ENCODE results near the gene KDM2A. TPM values are rescaled to one million over a fixed set of nuclear protein-coding genes. Genes with fewer than 3 reads are reported as not detected.
A peak's percentile ranks its signal among the peaks of the same experiment; 100 is the strongest.

Gene KDM2A
- 12.6 and 14.4 TPM in 2 replicates for total RNA-seq (2014; rRNA removed; shearing (Covaris generic))
- 21.5 and 25.7 TPM in 2 replicates for polyA plus RNA-seq (2015; cell fraction: cytosol; rRNA removed)
- polyA plus RNA-seq (2015; cell fraction: nucleus; rRNA removed), result 35.3 and 51.5 TPM in 2 replicates

- peak; percentile 95 for DNase-seq (ENCODE audit: low read depth, low spot score)
- in situ Hi-C loops (cut with HindIII; ENCODE audit: low pct_unique_long_range_greater_than_20kb, low sequenced_read_pairs), result no loop called here
Observed at GRCh38 chr11:67118801-67119584, at the start of gene KDM2A. TSS of gene KDM2A (plus strand) at chr11:67119263. CDS start at chr11:67121317, 2,054 bp downstream.

DNA sequence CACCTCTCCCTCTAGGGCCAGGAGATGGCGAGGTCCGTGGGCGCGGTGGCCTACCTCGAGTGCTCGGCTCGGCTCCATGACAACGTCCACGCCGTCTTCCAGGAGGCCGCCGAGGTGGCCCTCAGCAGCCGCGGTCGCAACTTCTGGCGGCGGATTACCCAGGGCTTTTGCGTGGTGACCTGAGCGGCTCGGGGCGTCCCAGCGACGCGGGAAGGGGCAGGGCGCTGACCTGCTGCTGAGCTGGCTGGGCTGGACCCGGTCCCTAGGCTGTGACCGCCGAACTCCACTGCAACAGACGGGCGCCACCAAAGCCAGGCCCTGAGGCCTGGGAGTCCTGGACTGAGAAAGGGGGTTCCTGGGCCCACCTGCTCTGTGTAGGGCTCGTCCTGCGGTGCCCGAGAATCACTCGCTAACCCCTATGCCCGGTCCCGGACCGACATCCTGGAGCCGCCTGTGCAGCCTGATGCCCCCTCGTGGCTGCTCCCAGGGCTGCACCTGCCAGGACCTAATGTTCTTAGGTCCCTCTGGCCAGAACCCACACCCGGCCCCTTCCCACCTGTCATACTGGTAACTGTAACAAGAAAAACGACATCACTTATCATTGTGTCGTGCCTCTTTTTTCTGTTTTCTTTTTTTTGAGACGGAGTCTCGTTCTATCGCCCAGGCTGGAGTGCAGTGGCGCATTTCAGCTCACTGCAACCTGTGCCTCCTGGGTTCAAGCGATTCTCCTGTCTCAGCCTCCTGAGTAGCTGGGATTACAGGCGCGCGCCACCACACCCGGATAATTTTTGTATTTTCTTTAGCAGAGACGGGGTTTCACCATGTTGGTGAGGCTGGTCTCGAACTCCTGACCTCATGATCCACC lies 47.4 kb upstream of the KDM2A start:
- in situ Hi-C loops (cut with HindIII; ENCODE audit: low pct_unique_long_range_greater_than_20kb, low sequenced_read_pairs), result no loop called here

DNA sequence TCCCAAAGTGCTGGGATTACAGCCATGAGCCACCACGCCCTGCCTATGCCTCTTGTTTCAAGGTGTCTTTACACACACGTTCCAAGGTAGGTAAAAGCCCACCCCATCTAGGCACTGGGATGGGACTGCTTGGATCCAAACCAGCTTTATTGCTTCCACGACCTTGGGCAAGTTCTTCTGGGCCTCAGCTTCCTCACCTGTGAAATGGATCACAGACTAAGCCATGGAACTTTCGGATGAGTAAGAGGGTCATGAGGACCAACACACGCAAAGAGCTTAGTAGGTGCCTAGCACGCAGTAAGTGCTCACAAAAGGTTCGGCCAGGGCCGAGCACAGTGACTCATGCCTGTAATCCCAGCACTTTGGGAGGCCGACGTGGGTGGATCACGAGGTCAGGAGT lies 46.8 kb upstream of the KDM2A start:
- in situ Hi-C loops (cut with HindIII; ENCODE audit: low pct_unique_long_range_greater_than_20kb, low sequenced_read_pairs), result no loop called here

More for the DNA sequence above, 47.4 kb upstream of the KDM2A start:
- DNase-seq (ENCODE audit: low read depth, low spot score), result peak; percentile 39

DNA sequence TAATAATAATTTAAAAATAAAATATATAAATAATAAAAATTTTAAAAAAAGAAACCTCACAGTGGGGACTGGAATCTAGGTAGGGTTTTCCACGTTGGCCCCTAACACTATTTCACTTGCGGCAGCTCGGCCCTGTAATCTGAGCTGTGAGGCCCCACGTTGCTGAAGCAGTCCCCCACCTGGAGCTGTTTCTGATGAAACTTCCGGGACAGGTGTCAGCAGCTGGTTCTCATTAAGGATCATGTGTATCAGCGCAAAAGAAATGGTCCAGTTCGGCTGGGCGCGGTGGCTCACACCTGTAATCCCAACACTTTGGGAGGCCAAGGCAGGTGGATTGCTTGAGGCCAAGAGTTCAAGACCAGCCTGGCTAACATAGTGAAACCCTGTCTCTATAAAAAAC lies 45.2 kb upstream of the KDM2A start:
- no peak for DNase-seq (ENCODE audit: low read depth, low spot score)
- in situ Hi-C loops (cut with HindIII; ENCODE audit: low pct_unique_long_range_greater_than_20kb, low sequenced_read_pairs), result no loop called here

More for the DNA sequence above, 46.8 kb upstream of the KDM2A start:
- no peak for DNase-seq (ENCODE audit: low read depth, low spot score)

DNA sequence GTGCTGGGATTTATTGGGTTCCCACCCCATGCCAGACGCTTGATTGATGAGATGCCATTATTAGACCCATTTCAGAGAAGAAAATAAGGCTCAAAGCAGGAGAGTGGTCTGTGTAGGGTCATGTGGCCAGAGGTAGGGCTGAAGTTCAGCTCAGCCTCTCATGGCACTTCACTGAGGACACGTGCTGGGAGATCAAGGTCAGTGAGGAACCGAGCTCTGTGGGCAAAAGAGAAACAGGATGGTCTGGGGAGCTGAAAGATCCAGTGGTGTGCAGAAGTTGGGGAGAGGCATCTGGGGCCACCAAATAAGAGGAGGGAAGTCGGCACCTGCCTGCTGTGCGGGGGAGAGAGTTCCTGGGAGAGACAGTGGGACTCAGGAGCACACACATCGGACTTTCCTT lies 42.9 kb upstream of the KDM2A start:
- no peak for DNase-seq (ENCODE audit: low read depth, low spot score)
- in situ Hi-C loops (cut with HindIII; ENCODE audit: low pct_unique_long_range_greater_than_20kb, low sequenced_read_pairs), result no loop called here

DNA sequence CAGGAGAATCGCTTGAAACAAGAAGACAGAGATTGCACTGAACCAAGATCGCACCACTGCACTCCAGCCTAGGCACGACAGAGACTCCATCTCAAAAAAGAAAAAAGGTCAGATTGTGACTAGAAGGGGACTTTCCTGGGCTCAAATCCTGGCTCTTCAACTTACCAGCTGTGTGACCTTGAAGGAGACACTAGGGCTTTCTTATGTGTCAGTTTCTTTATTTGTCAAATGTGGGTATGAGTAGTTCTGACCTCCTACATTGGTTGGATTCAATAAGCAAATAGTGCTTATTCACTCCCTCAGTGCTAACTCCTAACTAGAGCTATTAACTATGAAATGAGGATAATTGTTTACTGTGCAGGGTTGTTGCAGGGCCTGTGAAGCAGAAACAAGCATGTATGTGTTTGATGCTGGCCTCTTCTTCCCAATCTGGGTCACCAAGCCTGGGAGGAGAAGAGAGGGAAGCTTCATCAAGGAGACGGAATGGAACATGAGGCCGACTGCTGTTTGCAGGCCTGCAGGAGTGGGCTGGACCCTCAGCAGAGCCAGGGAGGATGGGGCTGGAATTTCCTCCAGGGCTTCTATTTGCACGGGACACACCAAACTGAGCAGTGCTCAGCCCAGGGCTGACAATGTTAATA lies 39.9 kb upstream of the KDM2A start:
- DNase-seq (ENCODE audit: low read depth, low spot score), result no peak
- in situ Hi-C loops (cut with HindIII; ENCODE audit: low pct_unique_long_range_greater_than_20kb, low sequenced_read_pairs), result no loop called here

DNA sequence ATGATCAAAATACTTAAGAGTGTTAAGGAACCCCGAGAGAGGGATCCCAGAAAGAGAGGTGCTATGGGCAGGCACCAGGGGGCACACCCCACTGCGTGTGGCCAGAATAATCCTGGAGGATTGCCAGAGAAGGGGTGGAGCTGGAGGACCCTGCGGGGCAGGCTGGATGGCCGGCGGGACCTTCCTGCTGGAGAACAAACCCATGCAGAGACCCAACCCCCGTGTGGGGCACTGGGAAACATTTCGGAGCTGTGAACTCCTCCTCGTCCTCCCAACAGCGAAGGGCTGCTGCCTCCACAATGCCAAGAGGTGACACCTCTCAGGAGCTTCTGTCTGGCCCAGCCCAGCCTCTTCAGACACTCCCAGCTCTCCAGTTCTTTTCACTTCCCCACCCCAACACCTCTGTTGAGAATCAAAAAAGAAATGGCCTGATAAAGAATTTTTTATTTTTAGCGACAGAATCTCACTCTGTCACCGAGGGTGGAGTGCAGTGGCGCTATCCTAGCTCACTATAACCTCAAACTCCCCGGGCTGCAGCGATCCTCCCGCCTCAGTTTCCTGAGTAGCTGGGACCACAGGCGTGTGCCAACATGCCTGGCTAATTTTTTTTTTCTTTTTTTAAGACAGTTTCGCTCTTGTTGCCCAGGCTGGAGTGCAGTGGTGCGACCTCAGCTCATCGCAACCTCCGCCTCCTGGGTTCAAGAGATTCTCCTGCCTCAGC lies 36.8 kb upstream of the KDM2A start:
- in situ Hi-C loops (cut with HindIII; ENCODE audit: low pct_unique_long_range_greater_than_20kb, low sequenced_read_pairs), result no loop called here
- DNase-seq (ENCODE audit: low read depth, low spot score), result no peak

DNA sequence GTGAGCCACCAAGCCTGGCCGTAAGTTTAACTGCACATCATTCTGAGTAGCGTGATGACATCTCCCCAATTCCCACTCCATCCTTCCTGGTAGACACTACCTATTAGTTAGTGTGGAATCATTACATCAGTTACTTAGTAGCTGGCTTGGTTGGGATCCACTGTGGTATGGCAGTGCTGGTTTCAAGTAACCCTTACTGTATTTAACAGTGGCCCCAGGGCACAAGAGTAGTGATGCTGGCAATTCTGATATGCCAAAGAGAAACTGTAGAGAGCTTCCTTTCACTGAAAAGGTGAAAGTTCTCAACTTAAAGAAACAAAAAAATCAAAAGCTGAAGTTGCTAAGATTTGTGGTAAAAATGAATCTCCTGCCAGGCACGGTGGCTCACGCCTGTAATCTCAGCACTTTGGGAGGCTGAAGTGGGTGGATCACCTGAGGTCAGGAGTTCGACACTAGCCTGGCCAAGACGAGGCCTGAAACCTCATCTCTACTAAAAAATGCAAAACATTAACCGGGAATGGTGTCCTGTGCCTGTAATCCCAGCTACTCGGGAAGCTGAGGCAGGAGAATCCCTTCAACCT lies 35.2 kb upstream of the KDM2A start:
- in situ Hi-C loops (cut with HindIII; ENCODE audit: low pct_unique_long_range_greater_than_20kb, low sequenced_read_pairs), result no loop called here
- no peak for DNase-seq (ENCODE audit: low read depth, low spot score)

DNA sequence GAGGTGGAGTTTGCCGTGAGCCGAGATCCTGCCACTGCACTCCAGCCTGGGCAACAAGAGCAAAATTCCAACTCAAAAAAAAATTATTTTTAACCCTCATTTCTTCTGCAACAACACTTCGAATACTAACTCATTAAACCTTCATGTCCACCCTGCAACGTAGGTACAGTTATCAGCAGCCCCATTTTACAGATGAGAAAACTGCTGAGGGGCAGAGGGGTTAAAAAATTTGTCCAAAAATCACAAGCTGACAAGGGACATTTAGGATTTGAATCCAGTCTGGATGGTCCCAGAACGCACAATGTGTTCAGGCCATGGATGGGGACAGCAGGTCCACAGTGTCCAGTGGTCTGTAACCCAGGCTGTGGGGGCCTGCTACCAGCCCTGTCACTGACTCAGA lies 33.4 kb upstream of the KDM2A start:
- DNase-seq (ENCODE audit: low read depth, low spot score), result no peak
- in situ Hi-C loops (cut with HindIII; ENCODE audit: low pct_unique_long_range_greater_than_20kb, low sequenced_read_pairs), result no loop called here

DNA sequence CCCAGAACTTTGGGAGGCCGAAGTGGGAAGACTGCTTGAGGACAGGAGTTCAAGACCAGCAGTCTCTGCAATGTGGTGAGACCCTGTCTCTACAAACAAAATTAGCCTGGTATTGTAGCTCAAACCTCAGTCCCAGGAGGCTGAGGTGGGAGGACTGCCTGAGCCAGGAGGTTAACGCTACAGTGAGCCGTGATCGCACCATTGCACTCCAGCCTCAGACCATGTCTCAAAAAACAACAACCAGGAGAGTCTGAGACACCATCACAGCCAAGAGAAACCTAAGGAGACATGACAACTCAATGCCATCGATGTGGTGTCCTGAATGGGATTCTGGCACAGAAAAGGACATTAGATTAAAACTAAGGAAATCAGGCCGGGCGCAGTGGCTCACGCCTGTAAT lies 28.3 kb upstream of the KDM2A start:
- no peak for DNase-seq (ENCODE audit: low read depth, low spot score)
- in situ Hi-C loops (cut with HindIII; ENCODE audit: low pct_unique_long_range_greater_than_20kb, low sequenced_read_pairs), result no loop called here

- in situ Hi-C loops (cut with HindIII; ENCODE audit: low pct_unique_long_range_greater_than_20kb, low sequenced_read_pairs), result no loop called here
- no peak for DNase-seq (ENCODE audit: low read depth, low spot score)
Observed at GRCh38 chr11:67095214-67095507, 23.9 kb upstream of the KDM2A start.

DNA sequence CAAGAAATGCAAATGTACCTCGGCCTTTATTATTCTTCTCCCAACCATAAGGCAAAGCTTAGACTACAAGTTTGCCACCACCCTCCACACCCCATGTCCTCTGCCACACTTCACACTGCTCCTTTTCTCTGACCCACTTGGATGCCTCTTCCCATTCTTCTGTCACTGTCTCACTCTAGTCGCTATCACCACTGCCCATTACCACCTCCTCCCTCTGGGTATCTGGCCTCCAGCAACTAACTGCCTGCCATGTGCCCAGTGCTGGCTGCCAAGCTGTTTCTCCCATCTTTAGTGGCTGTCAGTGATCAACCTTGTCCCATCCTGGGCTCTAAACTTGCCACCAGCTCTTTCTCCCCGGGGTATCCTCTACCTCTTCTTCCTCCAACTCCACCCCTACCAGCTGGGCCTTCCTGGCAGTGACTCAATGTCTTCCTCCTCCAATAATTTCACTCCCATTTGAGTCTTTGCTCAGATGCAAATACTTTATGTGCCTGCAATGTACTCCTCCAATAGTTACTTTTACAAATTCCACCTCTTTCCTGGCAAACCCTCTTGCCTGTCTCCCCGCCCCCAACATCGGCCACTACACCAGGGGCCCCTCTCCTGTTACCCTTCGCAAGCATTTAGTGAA lies 20.1 kb upstream of the KDM2A start:
- DNase-seq (ENCODE audit: low read depth, low spot score), result no peak

DNA sequence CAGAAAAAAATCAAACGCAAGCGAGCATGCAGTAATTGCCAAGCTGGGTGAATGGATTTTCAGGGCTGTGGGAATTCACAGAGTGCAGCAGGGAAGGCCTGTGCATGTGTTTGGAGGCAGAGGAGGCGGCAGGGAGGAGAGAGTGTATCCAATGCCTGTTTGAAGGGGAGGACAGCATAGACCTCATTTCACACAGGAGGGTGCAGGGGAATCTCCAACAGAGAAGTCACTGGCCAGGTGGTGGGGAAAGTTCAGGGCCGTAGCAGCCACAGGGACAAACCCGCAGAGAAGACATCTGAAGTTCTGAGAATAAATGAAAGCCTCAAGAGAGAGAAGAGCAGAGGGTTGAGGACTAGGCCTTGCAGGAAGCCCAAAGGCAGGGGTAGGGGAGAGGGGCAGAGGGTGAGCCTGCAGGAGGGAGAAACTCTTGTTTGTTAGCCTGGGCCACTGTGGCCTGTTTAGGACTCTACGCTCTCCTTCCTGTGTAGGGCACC lies 19.2 kb upstream of the KDM2A start:
- in situ Hi-C loops (cut with HindIII; ENCODE audit: low pct_unique_long_range_greater_than_20kb, low sequenced_read_pairs), result no loop called here
- DNase-seq (ENCODE audit: low read depth, low spot score), result no peak

More for the DNA sequence above, 20.1 kb upstream of the KDM2A start:
- in situ Hi-C loops (cut with HindIII; ENCODE audit: low pct_unique_long_range_greater_than_20kb, low sequenced_read_pairs), result no loop called here

DNA sequence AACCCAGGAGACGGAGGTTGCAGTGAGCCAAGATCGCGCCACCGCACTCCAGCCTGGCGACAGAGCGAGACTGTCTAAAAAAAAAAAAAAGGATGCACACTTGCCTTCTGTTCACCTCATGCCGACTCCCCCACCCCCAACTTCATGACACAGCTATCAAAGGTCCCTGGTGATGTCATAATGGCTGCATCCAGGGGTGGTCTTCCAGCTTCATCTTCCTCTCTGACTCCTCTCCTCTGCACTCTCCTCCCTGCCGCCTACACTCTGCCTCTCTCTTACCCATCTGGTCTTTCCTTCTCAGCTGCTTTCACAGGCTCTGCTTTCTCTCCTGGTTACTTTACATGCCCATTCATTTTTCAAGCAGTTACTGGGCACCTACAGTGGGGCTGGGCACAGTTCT lies 16.4 kb upstream of the KDM2A start:
- no peak for DNase-seq (ENCODE audit: low read depth, low spot score)
- in situ Hi-C loops (cut with HindIII; ENCODE audit: low pct_unique_long_range_greater_than_20kb, low sequenced_read_pairs), result no loop called here

DNA sequence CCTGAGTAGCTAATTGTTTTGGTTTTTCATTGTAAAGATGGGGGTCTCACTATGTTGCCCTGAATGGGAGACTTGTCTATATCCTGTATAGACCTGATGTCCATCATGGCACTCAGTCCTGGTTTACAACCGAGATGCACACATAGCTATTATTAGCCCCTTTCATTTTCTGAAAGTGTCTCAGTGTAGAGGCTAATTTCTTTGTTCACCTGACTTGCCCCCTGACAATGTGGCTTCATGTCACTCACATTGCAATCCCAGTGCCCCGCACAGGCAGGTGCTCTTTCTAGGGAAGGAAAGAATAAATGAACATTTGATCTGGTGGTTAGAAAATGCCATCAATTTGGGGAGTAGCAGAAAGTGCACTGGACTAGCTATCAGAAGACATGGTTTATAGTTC lies 13.1 kb upstream of the KDM2A start:
- in situ Hi-C loops (cut with HindIII; ENCODE audit: low pct_unique_long_range_greater_than_20kb, low sequenced_read_pairs), result no loop called here
- no peak for DNase-seq (ENCODE audit: low read depth, low spot score)

GRCh38 chr11:67111261-67111660 lies 7.8 kb upstream of the KDM2A start:
- DNase-seq (ENCODE audit: low read depth, low spot score), result no peak
- in situ Hi-C loops (cut with HindIII; ENCODE audit: low pct_unique_long_range_greater_than_20kb, low sequenced_read_pairs), result no loop called here

- in situ Hi-C loops (cut with HindIII; ENCODE audit: low pct_unique_long_range_greater_than_20kb, low sequenced_read_pairs), result no loop called here
Observed at GRCh38 chr11:67113231-67113721, 5.8 kb upstream of the KDM2A start.

More at GRCh38 chr11:67113231-67113721, 5.8 kb upstream of the KDM2A start:
- DNase-seq (ENCODE audit: low read depth, low spot score), result no peak
